ENCODE results near the gene PTPN14.

GRCh38 chr1:214451596-214451995 is 99.8 kb downstream of the PTPN14 start:
- TF ChIP-seq CTCF (conservative IDR thresholded peaks at IDR 0.05 in 1 of 2, IDR thresholded peaks at IDR 0.05 in 1 of 2; ENCODE audit: extremely low read depth in 1 of 2, insufficient read depth in 1 of 2, low read depth in 1 of 2, low read length in 2 of 2), result no peak
- TF ChIP-seq EZH2 (IDR thresholded peaks at IDR 0.05; ENCODE audit: borderline replicate concordance, low read length), result no peak
